Measurements from ENCODE around the gene PITPNB.

The PITPNB gene

DNA sequence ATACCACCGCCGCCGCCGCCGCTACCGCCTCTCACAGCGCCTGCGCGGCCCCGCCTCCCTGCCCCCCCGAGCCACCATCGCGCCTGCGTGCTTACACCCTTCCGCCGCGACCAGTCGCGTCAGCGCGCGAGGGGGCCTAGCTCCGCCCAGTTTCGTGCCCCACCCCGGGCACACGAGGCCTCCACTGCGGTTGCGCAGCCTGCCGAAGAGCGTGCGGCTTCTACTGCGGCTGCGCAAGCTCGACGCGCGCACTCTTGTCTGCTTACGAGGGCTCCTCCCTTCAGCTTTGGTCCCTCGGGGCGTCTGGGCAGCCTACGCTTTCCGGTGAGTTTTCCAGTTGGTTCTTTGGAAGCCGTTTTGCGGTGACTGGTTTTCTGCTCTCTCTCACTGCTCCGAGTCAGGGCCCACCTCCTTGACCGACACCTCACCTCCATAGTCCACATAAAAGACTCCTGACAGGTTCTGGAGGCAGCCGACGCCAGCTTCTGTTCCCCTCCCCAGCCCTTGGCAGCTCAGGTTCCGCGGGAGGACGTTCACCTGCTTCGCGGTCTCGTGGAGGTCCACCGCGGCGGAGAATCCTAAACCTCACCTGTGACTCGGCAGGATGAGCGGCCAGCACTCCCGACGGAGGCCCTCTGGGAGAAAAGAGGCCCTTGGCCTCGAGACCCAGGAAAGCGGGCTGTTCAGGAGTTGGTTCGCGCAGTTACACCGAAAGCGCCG lies at the start of gene PITPNB:
Gene PITPNB, minus strand, starts transcription at position 35 of the 720 bp plus-strand sequence. CDS start 65 bp downstream, outside the sequence.
- peak; percentile 98 for DNase-seq

DNA sequence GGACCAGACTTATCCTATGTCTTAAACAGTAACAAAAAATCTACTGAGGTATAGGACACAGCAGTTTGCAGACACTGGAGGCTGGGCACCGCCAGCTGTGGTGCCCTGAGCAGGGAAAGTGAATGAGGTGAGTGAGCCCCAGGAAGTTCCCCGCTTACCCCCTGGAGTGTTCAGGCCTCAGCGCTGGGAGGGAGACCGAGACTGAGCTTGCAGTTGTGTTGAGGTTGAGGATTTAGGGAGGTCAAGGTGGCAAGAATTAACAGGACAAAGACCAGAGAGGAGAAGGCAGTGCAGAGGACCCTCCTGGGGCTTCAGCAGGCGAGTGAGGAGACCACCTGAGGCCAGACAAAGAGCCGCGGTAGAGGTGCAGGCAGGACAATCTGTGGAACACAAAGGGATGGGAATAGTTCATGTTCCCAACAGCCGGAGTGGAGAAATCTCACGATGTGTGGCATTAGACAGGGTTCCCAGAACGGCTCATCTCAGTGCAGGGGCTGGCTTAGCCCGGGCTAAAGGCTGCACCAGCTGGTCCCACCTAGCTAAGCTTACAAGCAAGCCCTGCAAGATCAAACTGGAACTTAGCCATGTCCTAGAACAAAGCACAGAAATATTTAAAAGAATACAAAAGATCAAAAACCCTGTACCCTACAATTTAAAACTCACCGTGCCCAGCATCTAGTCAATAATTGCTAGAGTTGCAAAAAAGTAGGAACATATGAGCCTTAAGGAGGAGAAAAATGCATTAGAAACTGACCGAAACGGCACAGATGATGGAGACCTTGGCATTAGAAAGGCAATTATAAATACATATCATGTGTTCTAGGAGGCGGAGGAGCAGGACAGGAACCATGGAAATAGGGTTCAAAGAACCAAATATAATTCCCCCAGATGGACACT lies 47.4 kb upstream of the PITPNB start:
- DNase-seq, result no peak

- DNase-seq, result peak; percentile 39
Observed at GRCh38 chr22:27962268-27963044, 43.4 kb upstream of the PITPNB start.

- no peak for DNase-seq
Observed at GRCh38 chr22:27961680-27962079, 42.6 kb upstream of the PITPNB start.

DNA sequence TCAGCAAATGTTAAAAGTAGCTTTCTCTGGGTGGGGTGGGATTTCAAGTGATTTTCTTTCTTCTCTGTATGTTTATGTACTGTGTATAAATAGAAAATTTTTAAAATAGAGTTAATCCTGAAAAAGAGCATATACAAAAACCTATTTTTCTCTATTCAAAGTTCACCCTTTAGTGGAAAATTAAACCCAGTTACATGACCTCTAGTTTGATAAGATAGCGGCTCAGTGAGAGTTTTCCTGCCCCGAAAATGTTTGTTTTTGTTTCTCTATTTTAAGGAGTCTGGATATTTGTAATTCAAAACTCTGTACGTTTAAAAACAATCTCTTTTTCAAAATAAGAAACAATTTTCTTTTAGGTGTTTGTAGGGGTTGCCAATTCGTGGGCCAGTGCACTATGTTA lies 42.1 kb upstream of the PITPNB start:
- DNase-seq, result no peak

DNA sequence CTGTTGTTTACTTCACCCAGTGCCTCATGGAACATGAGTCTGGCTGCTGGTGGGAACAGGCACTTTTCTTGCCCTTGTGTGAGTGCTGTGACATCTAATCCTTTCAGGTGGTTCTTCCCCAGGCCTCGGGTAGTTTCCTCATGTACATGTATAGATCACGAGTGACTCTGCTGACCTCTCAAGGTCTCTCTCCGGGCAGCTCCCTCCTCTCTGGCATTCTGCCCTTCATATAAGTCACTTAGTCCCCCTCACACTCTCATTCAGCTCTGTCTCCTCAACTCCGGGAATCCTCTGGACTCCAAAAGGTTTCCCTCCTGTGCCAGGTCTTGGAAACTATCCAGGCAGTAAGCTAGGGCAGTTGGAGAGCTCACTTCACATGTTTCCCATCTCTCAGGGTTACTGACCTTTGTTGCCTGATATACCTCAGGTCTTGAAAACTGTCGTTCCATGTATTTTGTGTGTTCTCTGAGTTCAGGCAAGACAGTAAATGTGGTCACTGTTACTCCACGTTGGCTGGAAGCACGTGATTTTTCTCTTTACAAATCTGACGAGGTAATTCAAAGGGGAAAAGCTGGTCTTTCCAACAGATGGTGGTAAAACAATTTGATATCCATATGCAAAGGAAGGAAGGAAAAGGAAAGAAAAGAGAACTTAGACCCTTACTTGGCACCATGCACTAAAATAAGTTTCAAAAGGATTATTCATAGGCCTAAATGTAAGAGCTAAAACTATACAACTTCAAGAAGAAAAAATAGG lies 40.5 kb upstream of the PITPNB start:
- DNase-seq, result no peak

DNA sequence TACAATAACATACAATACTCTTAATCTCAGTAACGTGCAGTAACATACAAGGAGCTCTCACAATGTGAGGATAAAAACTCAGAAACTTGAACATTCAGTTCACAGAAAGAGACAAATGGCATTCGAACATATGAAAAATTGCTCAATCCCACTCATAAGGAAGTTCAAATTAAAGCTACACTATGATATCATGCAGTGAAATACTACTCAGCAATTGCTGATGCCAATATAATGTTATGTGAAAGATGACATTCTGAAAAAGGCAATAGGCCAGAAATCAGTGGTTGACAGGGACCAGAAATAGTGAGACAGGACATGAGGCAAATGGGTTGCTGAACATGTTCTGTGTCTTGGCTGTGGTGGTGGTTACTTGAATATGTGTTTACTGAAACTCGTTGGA lies 33.7 kb upstream of the PITPNB start:
- DNase-seq, result no peak

- DNase-seq, result no peak
Observed at GRCh38 chr22:27952091-27952490, 33.0 kb upstream of the PITPNB start.

DNA sequence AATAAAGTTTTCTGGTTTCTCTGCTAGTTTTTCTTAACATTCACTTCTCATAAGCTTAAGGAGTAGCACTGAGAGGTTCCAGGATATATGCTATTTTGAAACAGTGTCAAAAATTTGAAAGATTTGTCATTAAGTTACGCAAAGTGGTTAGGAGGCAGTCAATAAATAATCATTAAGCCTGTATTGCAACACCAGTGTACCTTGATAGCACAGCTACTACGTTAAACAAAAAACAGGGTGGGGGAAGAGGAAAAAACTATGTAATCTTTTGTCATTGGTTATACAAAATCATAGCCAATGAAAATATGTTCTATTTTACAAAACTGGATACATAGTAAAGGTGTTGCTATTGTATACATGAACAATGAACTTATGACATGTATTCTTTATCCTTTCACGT lies 30.4 kb upstream of the PITPNB start:
- DNase-seq, result no peak

- no peak for DNase-seq
Observed at GRCh38 chr22:27948569-27948968, 29.5 kb upstream of the PITPNB start.

DNA sequence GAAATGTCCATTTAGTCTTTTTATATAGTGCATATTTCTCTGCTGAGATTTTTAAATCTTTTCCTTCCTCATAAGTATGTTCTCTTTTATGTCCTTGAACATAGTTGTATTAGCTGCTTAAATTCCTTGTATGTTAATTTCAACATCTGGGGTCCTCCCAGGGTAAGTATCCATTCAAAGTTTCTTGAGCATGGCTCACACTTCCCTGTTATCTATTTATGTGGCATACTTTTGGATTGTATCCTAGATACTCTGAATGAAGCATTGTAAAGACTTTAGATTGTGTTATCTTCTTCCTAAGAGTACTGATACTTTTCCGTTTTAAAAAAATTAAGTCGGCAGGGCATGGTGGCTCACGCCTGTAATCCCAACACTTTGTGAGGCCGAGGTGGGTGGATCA lies 28.4 kb upstream of the PITPNB start:
- no peak for DNase-seq

- no peak for DNase-seq
Observed at GRCh38 chr22:27941143-27941542, 22.1 kb upstream of the PITPNB start.

DNA sequence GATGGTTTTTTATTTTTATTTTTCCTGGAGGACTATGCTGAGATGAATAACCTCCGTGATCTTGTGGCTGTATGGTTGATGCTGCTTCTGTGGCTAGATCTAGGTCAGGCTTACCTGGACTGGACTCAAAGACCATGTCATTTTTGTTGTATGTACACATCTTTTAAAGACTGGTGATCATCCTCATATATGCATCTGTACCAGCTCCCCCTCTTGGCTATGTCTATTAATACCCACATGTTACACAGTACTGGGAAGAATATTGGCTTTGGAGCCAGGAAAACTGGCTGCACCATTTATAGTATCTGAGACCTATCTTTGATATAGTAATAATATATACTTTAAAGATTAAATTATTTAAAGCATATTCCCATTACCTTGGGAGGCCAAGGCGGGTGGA lies 18.4 kb upstream of the PITPNB start:
- DNase-seq, result no peak

DNA sequence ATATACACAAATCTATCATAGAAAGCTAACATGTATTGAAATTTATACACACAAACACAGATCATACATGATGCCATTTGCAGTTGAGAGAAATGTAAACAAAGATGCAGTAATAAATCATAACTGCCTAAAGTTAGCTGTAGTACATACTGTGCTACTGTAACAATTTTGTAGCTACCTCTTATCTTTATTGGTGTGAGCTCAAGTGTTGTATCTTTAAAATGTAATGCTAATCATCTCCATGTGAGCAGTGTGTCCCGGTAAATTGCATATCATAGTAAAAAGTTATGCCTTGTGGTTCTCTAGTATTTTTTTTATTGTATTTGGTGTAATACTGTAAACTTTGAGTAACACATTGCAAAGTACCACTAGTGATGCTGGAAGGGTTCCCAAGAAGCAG lies 16.8 kb upstream of the PITPNB start:
- DNase-seq, result no peak

DNA sequence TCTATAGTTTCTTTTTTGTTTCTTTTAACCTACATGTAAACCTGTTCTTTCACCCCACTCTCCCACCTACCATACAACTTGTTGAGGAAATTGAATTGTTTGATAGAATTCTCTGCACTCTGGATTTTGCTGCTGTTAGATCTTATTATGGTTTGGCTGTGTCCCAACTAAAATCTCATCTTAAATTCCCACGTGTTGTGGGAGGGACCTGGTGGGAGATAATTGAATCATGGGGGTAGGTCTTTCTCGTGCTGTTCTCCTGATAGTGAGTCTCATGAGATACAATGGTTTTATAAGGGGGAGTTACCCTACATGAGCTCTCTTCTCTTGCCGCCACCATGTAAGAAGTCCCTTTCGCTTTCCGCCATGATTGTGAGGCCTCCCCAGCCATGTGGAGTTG lies 15.0 kb upstream of the PITPNB start:
- DNase-seq, result no peak

GRCh38 chr22:27933186-27933983 lies 14.3 kb upstream of the PITPNB start:
- no peak for DNase-seq

- no peak for DNase-seq
Observed at GRCh38 chr22:27930331-27931060, 11.4 kb upstream of the PITPNB start.

- no peak for DNase-seq
Observed at GRCh38 chr22:27927608-27928007, 8.6 kb upstream of the PITPNB start.

- DNase-seq, result no peak
Observed at GRCh38 chr22:27925331-27925730, 6.3 kb upstream of the PITPNB start.

DNA sequence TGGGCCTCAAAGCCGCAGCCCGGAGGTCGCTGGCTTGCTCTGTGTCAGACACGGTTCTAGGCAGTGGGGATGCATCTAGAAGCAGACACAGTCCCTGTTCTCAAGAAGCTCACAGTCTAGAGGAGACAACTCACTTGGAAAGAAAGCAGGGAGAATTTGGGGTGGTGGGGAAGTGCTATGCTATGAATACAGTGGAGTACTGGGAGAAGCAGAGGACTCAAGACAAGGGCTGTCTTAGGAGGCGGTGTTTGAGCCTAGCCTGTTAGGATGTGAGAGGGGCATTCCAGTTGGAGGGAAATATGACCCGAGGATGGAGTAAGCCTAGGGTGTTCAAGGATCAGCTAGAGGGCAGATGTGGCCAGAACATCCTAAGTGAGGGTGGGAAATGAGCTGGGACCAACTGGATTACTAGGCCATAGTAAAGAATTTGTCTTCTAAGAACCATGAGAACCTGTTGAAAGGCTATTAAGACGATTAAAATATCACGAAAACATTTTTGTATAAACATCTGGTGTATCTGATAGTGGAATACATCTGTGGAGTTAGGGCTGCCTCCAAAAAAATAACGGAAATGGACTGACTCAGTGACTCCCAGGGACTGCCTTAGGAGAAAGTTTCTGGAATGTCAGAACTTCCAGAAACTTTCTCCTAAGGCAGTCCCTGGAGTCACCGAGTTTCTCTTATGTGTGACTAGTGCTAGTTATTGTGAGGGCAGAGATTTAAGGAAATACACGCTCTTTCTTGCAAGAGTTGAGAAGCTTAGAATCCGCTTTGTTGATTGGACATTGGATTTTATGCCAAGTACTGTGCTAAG lies 1.1 kb upstream of the PITPNB start:
- DNase-seq, result no peak

All from retina (tissue), 1 donor.